LNCAP (cell line): Measurements from ENCODE around the gene TET2.

Experiments used
- CTCF ChIP-seq: fragments of 450-650 bp; IDR thresholded peaks from 2 replicates; pipeline ENCODE4 v1.5.1; 2017; ENCODE audit warnings: mild to moderate bottlenecking

The TET2 gene

GRCh38 chr4:105186701-105187161, 40.1 kb downstream of the TET2 start:
- no peak for TF ChIP-seq CTCF

DNA sequence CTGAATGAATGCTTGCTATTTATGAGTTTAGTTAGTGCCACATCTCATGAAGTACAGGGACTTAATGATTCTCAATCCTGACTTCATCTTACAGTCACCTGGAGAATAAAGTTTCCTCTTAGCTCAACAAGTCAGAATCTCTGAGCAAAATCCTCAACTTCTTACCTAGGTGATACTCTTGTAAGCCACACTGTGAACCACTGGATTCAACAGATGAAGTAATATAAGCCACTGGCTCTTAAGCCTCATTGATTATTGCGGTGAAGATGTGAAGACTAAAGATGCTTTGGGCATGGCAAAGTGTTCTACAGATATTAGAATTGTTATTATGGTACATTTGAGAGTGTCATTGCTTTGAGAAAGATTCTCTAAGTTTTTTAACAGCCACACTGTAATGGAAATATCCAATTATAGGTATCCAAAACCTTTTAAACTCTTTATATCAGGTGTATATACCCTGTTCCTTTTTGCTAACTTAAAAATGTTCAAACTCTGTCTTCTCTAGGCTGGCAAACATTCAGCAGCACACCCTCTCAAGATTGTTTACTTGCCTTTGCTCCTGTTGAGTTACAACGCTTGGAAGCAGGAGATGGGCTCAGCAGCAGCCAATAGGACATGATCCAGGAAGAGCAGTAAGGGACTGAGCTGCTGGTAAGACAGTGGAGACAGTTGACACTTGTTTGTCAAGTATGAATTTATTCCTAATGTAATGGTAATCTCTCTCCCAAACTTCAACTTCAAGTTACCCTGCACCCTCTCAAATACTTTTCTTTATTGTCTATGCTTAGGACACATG, 43.4 kb downstream of the TET2 start:
- TF ChIP-seq CTCF: no peak

- no peak for TF ChIP-seq CTCF
These were observed 45.0 kb downstream of the TET2 start for GRCh38 chr4:105191621-105192210.

DNA sequence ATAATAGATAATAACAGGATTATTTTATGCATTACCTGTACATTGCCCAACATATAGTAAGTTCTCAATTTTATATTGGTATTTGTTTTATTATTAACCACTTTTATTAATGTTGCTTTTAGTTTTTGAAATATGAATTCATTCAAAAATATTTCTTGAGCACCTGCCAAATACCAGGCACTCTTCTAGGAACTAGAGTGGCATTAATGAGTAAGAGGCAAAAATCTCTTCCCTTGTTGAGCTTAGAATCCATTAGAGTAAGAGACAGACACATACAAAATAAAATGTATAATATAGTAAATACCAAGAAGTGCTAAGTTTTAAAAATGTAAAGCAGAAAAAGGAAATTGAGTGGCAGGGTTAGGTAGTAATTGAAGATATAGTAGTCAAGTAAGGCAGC, 45.8 kb downstream of the TET2 start:
- no peak for TF ChIP-seq CTCF

GRCh38 chr4:105192910-105193309, 46.2 kb downstream of the TET2 start:
- TF ChIP-seq CTCF: no peak

DNA sequence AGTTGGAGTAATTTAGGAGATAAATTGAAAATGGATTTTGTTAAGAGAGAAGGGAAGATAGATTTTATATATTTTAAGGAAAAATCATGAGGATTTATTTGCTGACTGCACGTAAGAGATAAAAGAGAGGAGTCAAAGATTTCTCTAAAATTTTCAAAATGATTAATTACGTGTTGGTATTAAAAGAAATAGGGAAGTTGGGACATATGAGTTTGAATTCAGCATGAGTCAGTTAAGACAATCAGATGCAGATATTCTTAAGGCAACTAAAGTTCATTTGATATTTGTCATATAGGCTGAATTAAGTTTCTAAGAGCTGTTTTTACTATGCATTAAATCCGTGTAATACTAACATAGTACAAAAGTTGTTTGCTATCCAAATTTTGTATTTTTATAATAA, 46.9 kb downstream of the TET2 start:
- TF ChIP-seq CTCF: no peak

GRCh38 chr4:105194328-105195231, 47.9 kb downstream of the TET2 start:
- no peak for TF ChIP-seq CTCF
